Cardiac muscle cell (in vitro differentiated cells and primary cell): Measurements from ENCODE around the gene MYBPC3. TPM values are rescaled to one million over a fixed set of nuclear protein-coding genes. Genes with fewer than 3 reads are reported as not detected.

Source experiments
- DNase-seq, 2 donors: peaks; one replicate each; pipeline versions ENCODE4 v3.0.0 to v3.0.0-alpha.2; 2010 to 2017; ENCODE audit warnings: low read depth in 1 of 2, low spot score in 1 of 2
- H3K27ac ChIP-seq: fragments of 200-600 bp; sonication (generic); 2 replicates; pipeline ENCODE4 v1.5.1; 2016
- H3K27me3 ChIP-seq: fragments of 200-600 bp; sonication (generic); 2 replicates; pipeline ENCODE4 v1.6.0; 2016; ENCODE audit warnings: control low read depth
- H3K36me3 ChIP-seq: fragments of 200-600 bp; sonication (generic); 2 replicates; pipeline ENCODE4 v1.5.1; 2016; ENCODE audit warnings: control low read depth
- H3K4me1 ChIP-seq: fragments of 200-600 bp; sonication (generic); 2 replicates; pipeline ENCODE4 v1.8.1; 2017; ENCODE audit warnings: low read depth, mild to moderate bottlenecking, mixed run types
- H3K4me3 ChIP-seq: fragments of 200-600 bp; sonication (generic); 2 replicates; pipeline ENCODE4 v1.5.1; 2016; ENCODE audit warnings: mild to moderate bottlenecking
- H3K9me3 ChIP-seq: fragments of 200-600 bp; sonication (generic); 2 replicates; pipeline ENCODE4 v1.5.1; 2017; ENCODE audit warnings: low read depth, mild to moderate bottlenecking, control low read depth
- polyA plus RNA-seq: library from polyadenylated mRNA; unstranded; fragments of >200 nt; fragmentation: Nextera tagmentation; extraction: Ambion mirVana; gene quantifications from 2 replicates; pipeline ENCODE4 v1.2.1, GENCODE V29; 2016
- total RNA-seq: library from RNA; depleted of rRNA; stranded (reverse); fragments of >200 nt; gene quantifications from 2 replicates; pipeline ENCODE4 v1.2.3, GENCODE V29; 2016
- TF ChIP-seq, protein P1 (sequence below): IDR thresholded peaks from 2 replicates; pipeline ENCODE4 v1.5.1; 2012; ENCODE audit warnings: low read depth, mild to moderate bottlenecking, low read length

The MYBPC3 gene
- total and polyA plus RNA-seq, 2 experiments from 2014 or later: 489 to 751 TPM

DNA sequence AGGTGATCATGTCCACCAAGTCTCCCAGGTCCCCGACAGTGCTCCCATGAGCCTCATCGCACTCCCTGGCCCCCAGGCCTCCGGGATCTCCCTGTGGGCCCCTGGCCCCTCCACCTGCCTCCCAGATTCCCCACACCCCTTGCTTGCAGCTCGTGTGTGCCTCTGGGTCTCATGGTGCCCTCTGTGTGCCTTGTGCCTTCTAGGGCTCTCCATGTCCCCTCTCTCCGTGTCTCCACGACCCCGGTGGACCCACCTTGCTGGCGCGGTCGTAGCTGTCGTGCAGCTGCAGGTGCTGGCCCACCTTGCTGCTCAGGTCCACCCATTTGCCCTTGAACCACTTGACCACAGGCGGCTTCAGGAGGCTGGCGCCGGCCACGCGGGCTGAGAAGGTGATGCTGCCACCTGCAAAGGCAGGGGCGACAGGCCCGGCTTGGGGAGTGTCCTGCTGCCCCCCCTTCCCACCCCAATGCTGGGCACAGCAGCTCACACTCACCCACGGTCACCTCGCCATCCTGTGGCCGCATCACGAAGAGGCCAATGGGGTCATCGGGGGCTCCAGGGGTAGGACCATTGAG lies 2.9 kb downstream of the MYBPC3 start:
- TF ChIP-seq, protein P1, sequence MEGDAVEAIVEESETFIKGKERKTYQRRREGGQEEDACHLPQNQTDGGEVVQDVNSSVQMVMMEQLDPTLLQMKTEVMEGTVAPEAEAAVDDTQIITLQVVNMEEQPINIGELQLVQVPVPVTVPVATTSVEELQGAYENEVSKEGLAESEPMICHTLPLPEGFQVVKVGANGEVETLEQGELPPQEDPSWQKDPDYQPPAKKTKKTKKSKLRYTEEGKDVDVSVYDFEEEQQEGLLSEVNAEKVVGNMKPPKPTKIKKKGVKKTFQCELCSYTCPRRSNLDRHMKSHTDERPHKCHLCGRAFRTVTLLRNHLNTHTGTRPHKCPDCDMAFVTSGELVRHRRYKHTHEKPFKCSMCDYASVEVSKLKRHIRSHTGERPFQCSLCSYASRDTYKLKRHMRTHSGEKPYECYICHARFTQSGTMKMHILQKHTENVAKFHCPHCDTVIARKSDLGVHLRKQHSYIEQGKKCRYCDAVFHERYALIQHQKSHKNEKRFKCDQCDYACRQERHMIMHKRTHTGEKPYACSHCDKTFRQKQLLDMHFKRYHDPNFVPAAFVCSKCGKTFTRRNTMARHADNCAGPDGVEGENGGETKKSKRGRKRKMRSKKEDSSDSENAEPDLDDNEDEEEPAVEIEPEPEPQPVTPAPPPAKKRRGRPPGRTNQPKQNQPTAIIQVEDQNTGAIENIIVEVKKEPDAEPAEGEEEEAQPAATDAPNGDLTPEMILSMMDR: no peak
- Histone ChIP-seq H3K27me3 (no peaks in the 10 kb centered on the region), H3K36me3 (peaks cover 37% of the 10 kb centered on the region), H3K4me3 (no peak overlapping the region), H3K4me1 (peaks cover 49% of the 10 kb centered on the region), H3K9me3 (no peaks in the 10 kb centered on the region), H3K27ac (peak overlapping the region; percentile 68)
- no peak for DNase-seq

DNA sequence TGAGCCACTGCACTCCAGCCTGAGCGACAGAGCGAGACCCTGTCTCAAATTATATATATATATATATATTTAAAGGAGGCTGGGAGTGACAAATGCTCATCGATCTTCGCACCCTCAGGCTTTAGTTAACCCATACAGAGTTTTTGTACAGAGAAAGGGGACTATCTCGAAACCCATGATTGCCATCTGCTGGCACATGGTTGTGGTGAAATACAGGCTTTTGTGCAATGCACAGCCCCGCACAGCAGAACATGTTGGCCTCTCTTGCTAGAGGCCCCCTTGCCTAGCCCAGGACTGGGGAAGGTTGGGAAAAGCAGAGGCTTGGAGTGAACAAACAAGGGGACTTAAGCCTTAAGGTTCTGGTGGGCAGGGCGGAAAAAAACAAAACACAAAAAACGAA lies 3.6 kb downstream of the MYBPC3 start:
- Histone ChIP-seq H3K36me3 (peaks cover 44% of the 10 kb centered on the region), H3K4me1 (peaks cover 42% of the 10 kb centered on the region), H3K4me3 (no peak overlapping the region), H3K27me3 (no peaks in the 10 kb centered on the region), H3K9me3 (no peaks in the 10 kb centered on the region), H3K27ac (peak overlapping the region; percentile 68)
- TF ChIP-seq, protein P1: peak; percentile 14
- peak in 1 of 2 donors; percentile 43 for DNase-seq

DNA sequence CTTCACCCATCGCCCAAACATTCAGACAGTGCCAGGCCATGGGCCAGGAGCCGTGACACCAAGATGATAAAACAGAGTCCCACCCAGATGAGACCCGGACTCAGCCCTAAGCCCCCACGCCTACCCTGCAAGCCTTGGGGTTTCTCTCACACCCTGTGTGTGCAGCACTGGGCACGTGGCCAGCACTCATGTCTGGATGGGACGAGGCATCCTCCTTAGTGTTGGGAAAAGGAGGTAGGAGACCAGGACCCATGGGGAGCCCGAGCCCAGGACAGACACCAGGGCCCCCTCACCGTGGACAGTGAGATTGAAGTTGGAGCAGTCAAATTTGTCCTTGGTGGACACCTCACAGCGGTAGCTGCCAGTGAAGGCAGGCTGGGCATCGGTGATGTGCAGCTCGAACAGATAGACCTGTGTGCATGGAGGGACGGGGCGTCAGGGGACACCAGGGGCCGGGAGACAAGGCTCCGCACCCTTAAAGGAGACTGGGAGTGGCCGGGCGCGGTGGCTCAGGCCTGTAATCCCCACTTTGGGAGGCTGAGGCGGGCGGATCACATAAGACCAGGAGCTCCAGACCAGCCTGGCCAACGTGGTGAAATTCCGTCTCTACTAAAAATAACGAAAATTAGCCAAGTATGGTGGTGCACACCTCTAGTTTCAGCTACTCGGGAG lies 4.2 kb downstream of the MYBPC3 start:
- TF ChIP-seq, protein P1: no peak
- DNase-seq: no peak
- H3K36me3 ChIP-seq: peaks cover 44% of the 10 kb centered on the region
- no peaks in the 10 kb centered on the region for H3K9me3 ChIP-seq
- H3K27ac ChIP-seq: peak overlapping the region; percentile 23
- H3K27me3 ChIP-seq: no peaks in the 10 kb centered on the region
- peaks cover 36% of the 10 kb centered on the region for H3K4me1 ChIP-seq
- H3K4me3 ChIP-seq: no peak overlapping the region

DNA sequence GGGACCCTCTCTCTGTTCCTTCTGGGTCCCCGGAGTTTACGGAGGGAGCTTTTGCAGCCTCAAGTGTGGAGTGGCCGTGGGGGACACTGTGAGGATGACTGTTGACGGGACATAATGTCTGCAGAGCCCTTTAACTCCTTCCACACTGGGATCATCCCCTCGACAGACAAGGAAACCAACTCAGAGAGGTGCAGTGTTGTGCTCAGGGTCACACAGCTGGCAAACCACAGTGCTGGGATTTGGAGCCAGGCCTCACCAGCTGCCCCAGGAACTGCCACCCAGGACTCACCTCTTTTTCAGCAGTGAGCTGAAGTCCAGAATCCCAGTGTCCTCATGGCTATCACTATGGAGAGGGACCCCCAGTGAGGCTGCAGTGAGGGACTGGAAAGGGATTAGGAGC lies 5.4 kb downstream of the MYBPC3 start:
- Histone ChIP-seq H3K9me3 (no peaks in the 10 kb centered on the region), H3K27me3 (no peaks in the 10 kb centered on the region), H3K27ac (peak overlapping the region; percentile 45), H3K4me3 (no peak overlapping the region), H3K36me3 (peaks cover 49% of the 10 kb centered on the region), H3K4me1 (peaks cover 24% of the 10 kb centered on the region)
- TF ChIP-seq, protein P1: no peak
- no peak for DNase-seq

DNA sequence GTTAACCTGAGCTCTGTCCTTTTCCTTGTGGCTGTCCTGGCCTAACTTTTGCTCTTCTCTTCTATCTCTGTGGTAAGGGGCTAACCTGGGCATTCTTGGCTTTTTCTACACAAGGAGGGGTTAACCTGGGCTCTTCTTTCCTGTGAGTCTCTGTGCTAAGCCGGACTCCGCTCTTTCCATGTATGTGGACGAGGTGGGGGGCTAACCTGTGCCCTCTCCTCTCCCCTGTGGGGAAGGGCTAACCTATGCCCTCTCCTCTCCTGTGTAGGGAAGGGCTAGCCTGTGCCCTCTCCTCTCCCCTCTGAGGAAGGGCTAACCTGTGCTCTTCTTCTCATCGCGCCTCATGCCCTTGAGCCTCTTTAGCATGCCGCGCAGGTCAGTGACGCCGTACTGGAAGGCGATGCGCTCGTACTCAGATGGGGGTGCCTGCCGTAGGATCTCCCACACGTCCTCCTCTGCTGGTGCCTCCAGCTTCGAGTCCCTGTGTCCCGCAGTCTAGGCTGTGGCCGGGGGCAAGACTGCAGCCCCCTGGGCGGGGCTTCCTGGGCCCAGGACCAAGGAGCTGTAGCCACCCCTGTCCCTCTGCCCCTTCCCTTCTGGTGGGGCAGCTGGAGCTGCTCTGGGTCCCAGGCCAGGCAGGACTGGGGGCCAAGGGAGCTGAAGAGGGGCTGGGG lies 6.5 kb downstream of the MYBPC3 start:
- TF ChIP-seq, protein P1: no peak
- no peak overlapping the region for H3K27ac ChIP-seq
- H3K9me3 ChIP-seq: no peaks in the 10 kb centered on the region
- H3K36me3 ChIP-seq: peaks cover 58% of the 10 kb centered on the region
- no peak for DNase-seq
- H3K4me3 ChIP-seq: no peak overlapping the region
- no peaks in the 10 kb centered on the region for H3K27me3 ChIP-seq
- H3K4me1 ChIP-seq: peaks cover 16% of the 10 kb centered on the region
